H1 (cell line): Measurements from ENCODE around the gene TCEAL6. TPM values are rescaled to one million over a fixed set of nuclear protein-coding genes. Genes with fewer than 3 reads are reported as not detected.

Experiments
- CTCF ChIA-PET: fragments of 300-600 bp; sonication (Branson Sonifier 250); formaldehyde crosslinking; loops from one replicate; lab custom pipeline; 2021; ENCODE audit not compliant: partially characterized antibody; lab: Charles Lee
- POLR2A ChIA-PET: fragments of 300-600 bp; sonication (Branson Sonifier 250); formaldehyde crosslinking; loops from one replicate; lab custom pipeline; 2021; ENCODE audit warnings: inconsistent platforms; ENCODE audit not compliant: partially characterized antibody; lab: Charles Lee
- DNase-seq, 2 experiments: peaks; one replicate each; pipeline versions ENCODE4 v3.0.0 to v3.0.0-alpha.2; 2010 to 2022; ENCODE audit warnings: low spot score in 2 of 2, low read depth in 1 of 2, mixed read lengths in 1 of 2
- FAIRE-seq: peaks from 2 replicates; lab custom pipeline; 2011; peaks lifted over from hg19 to GRCh38; lab: Jason Lieb, UNC
- H2AFZ ChIP-seq: 2 replicates; pipeline ENCODE4 v1.8.1; 2012; ENCODE audit warnings: low read length, inconsistent platforms
- H2AK5ac ChIP-seq: 2 replicates; pipeline ENCODE4 v1.6.1; 2013; ENCODE audit warnings: low read depth, low read length
- H2BK120ac ChIP-seq: replicated peaks from 2 replicates; pipeline ENCODE3; 2013; ENCODE audit warnings: low read depth, low read length, inconsistent platforms
- H2BK12ac ChIP-seq: 2 replicates; pipeline ENCODE4 v1.6.1; 2013; ENCODE audit warnings: low read depth, low read length
- H2BK15ac ChIP-seq: 2 replicates; pipeline ENCODE4 v1.6.1; 2013; ENCODE audit warnings: low read length
- H2BK20ac ChIP-seq: 2 replicates; pipeline ENCODE4 v1.6.1; 2013; ENCODE audit warnings: low read length
- H2BK5ac ChIP-seq: 2 replicates; pipeline ENCODE4 v1.6.1; 2013; ENCODE audit warnings: low read depth, low read length
- H3K14ac ChIP-seq: 2 replicates; pipeline ENCODE4 v1.6.1; 2013; ENCODE audit warnings: inconsistent platforms; ENCODE audit not compliant: insufficient read length
- H3K18ac ChIP-seq: 2 replicates; pipeline ENCODE4 v1.6.1; 2013; ENCODE audit warnings: low read length; ENCODE audit errors: extremely low read depth
- H3K23ac ChIP-seq: 2 replicates; pipeline ENCODE4 v1.6.1; 2013; ENCODE audit warnings: inconsistent platforms; ENCODE audit not compliant: insufficient read length
- H3K23me2 ChIP-seq: 2 replicates; pipeline ENCODE4 v1.6.1; 2013; ENCODE audit warnings: low read depth, low read length
- H3K27ac ChIP-seq: 2 replicates; pipeline ENCODE4 v1.6.1; 2011; ENCODE audit warnings: low read depth, low read length, inconsistent platforms
- H3K27me3 ChIP-seq, 4 experiments: replicated peaks in 1 of 4; 1 replicate in 1 of 4; 2 replicates in 3 of 4; pipeline versions ENCODE4 v1.6.1 to v1.8.1; 2011 to 2013; ENCODE audit warnings: low read length in 3 of 4, mild to moderate bottlenecking in 3 of 4, inconsistent platforms in 2 of 4, mixed read lengths in 2 of 4, moderate library complexity in 1 of 4; ENCODE audit not compliant: control insufficient read depth in 3 of 4, insufficient read depth in 3 of 4; ENCODE audit errors: extremely low read depth in 1 of 4
- H3K36me3 ChIP-seq, 4 experiments: 2 replicates each; pipeline versions ENCODE4 v1.6.1 to v1.8.1; 2011 to 2013; ENCODE audit warnings: mild to moderate bottlenecking in 4 of 4, low read length in 3 of 4, moderate library complexity in 2 of 4, control low read depth in 1 of 4, inconsistent platforms in 1 of 4; ENCODE audit not compliant: insufficient read depth in 4 of 4, control insufficient read depth in 2 of 4
- H3K4ac ChIP-seq: replicated peaks from 2 replicates; pipeline ENCODE3; 2013; ENCODE audit warnings: low read length, low read depth, mixed read lengths, inconsistent platforms; ENCODE audit not compliant: insufficient read length
- H3K4me1 ChIP-seq, 4 experiments: replicated peaks in 1 of 4; 1 replicate in 1 of 4; 2 replicates in 3 of 4; pipeline versions ENCODE4 v1.6.1 to v1.8.1; 2011 to 2013; ENCODE audit warnings: low read length in 3 of 4, inconsistent platforms in 2 of 4, mixed read lengths in 1 of 4; ENCODE audit not compliant: insufficient read depth in 4 of 4, control insufficient read depth in 3 of 4
- H3K4me2 ChIP-seq, 2 experiments: 2 replicates each; pipeline versions ENCODE4 v1.6.1 to v1.8.1; 2011 to 2013; ENCODE audit warnings: low read depth in 2 of 2, low read length in 2 of 2, control low read depth in 1 of 2, inconsistent platforms in 1 of 2, mild to moderate bottlenecking in 1 of 2; ENCODE audit not compliant: insufficient read depth in 1 of 2
- H3K4me3 ChIP-seq, 4 experiments: fragments of 200-600, 300-600 bp in 1 of 4; sonication (generic), shearing (Covaris generic), sonication (Bioruptor Twin) in 1 of 4; 2 replicates each; pipeline versions ENCODE4 v1.5.1 to v1.8.1; 2011 to 2016; ENCODE audit warnings: low read length in 4 of 4, low read depth in 3 of 4, control low read depth in 2 of 4, inconsistent platforms in 2 of 4, mild to moderate bottlenecking in 2 of 4, mixed read lengths in 1 of 4, moderate library complexity in 1 of 4; ENCODE audit not compliant: insufficient read depth in 2 of 4; ENCODE audit errors: extremely low read depth in 1 of 4
- H3K56ac ChIP-seq: replicated peaks from 2 replicates; pipeline ENCODE3; 2013; ENCODE audit warnings: low read depth, mild to moderate bottlenecking, mixed read lengths, low read length, inconsistent platforms; ENCODE audit not compliant: insufficient read length
- H3K79me1 ChIP-seq: 2 replicates; pipeline ENCODE4 v1.6.1; 2013; ENCODE audit warnings: low read depth, low read length, control low read depth
- H3K79me2 ChIP-seq, 2 experiments: 2 replicates each; pipeline versions ENCODE4 v1.6.1 to v1.8.1; 2012 to 2013; ENCODE audit warnings: low read length in 2 of 2, mild to moderate bottlenecking in 2 of 2, inconsistent platforms in 1 of 2; ENCODE audit not compliant: insufficient read depth in 2 of 2, control insufficient read depth in 1 of 2
- H3K9ac ChIP-seq, 4 experiments: replicated peaks in 1 of 4; 1 replicate in 1 of 4; 2 replicates in 3 of 4; pipeline versions ENCODE4 v1.6.1 to v1.8.1; 2011 to 2013; ENCODE audit warnings: low read depth in 3 of 4, low read length in 3 of 4, control low read depth in 2 of 4, mild to moderate bottlenecking in 2 of 4, moderate library complexity in 2 of 4, inconsistent platforms in 1 of 4; ENCODE audit errors: extremely low read depth in 1 of 4
- H3K9me3 ChIP-seq, 2 experiments: 2 replicates each; pipeline versions ENCODE4 v1.6.1 to v1.8.1; 2012 to 2013; ENCODE audit warnings: mild to moderate bottlenecking in 2 of 2, moderate library complexity in 2 of 2, control low read depth in 1 of 2, inconsistent platforms in 1 of 2, low read depth in 1 of 2, low read length in 1 of 2, mixed read lengths in 1 of 2; ENCODE audit not compliant: insufficient read depth in 2 of 2
- H4K20me1 ChIP-seq, 2 experiments: replicated peaks in 1 of 2; 2 replicates each; pipeline versions ENCODE3 to v1.8.1; 2011 to 2013; ENCODE audit warnings: inconsistent platforms in 2 of 2, low read length in 2 of 2, mild to moderate bottlenecking in 1 of 2; ENCODE audit not compliant: insufficient read depth in 2 of 2, control insufficient read depth in 1 of 2
- H4K5ac ChIP-seq: 2 replicates; pipeline ENCODE4 v1.6.1; 2013; ENCODE audit warnings: low read length, low read depth, mixed read lengths, inconsistent platforms; ENCODE audit not compliant: insufficient read length
- H4K8ac ChIP-seq: 2 replicates; pipeline ENCODE4 v1.8.0; 2013; ENCODE audit warnings: mild to moderate bottlenecking, moderate library complexity, low read length, inconsistent platforms; ENCODE audit not compliant: insufficient read depth; ENCODE audit errors: extremely low read depth
- H4K91ac ChIP-seq: replicated peaks from 2 replicates; pipeline ENCODE3; 2013; ENCODE audit warnings: low read length, mixed read lengths, inconsistent platforms; ENCODE audit not compliant: insufficient read length
- CHD1 ChIP-seq: IDR thresholded peaks from 2 replicates; pipeline ENCODE4 v1.6.1; 2012; ENCODE audit warnings: low read depth, low read length, improper control_type of control experiment
- FOSL1 ChIP-seq: IDR thresholded peaks from 2 replicates; pipeline ENCODE4 v1.6.1; 2011; ENCODE audit warnings: mild to moderate bottlenecking, low read depth, low read length, moderate library complexity; ENCODE audit not compliant: insufficient read depth
- JUND ChIP-seq: IDR thresholded peaks from 2 replicates; pipeline ENCODE4 v1.6.1; 2011; ENCODE audit warnings: mild to moderate bottlenecking, improper control_type of control experiment, low read length
- KDM1A ChIP-seq: fragments of 200-600, 300-600 bp; sonication (generic); IDR thresholded peaks from 2 replicates; pipeline ENCODE4 v1.7.1; 2016; ENCODE audit warnings: mild to moderate bottlenecking, low read length, borderline replicate concordance
- POU5F1 ChIP-seq: IDR thresholded peaks from 2 replicates; pipeline ENCODE4 v1.6.1; 2011; ENCODE audit warnings: low read depth, mild to moderate bottlenecking, low read length, moderate library complexity
- RNF2 ChIP-seq: fragments of 200-900, 300-1000 bp; sonication (generic); IDR thresholded peaks from 2 replicates; pipeline ENCODE4 v1.7.1; 2016; ENCODE audit warnings: borderline replicate concordance, low read depth, mild to moderate bottlenecking, antibody characterized with exemption, low read length; ENCODE audit not compliant: poor library complexity, severe bottlenecking; ENCODE audit errors: missing control alignments
- SIRT6 ChIP-seq: IDR thresholded peaks from one replicate; pipeline ENCODE4 v1.7.1; 2012; ENCODE audit warnings: low read length, inconsistent platforms
- SP1 ChIP-seq: IDR thresholded peaks from 2 replicates; pipeline ENCODE4 v1.6.1; 2011; ENCODE audit warnings: low read depth, low read length
- SUZ12 ChIP-seq: fragments of 200-600 bp; sonication (generic); IDR thresholded peaks from 2 replicates; pipeline ENCODE4 v1.6.1; 2012; ENCODE audit warnings: mild to moderate bottlenecking, inconsistent platforms, low read length, moderate library complexity, mixed read lengths
- TAF1 ChIP-seq: IDR thresholded peaks from 2 replicates; pipeline ENCODE4 v1.6.1; 2011; ENCODE audit warnings: mild to moderate bottlenecking, low read depth, low read length
- YY1 ChIP-seq: IDR thresholded peaks from 2 replicates; pipeline ENCODE4 v1.6.1; 2011; ENCODE audit warnings: low read depth, mild to moderate bottlenecking, low read length
- ZNF274 ChIP-seq: IDR thresholded peaks from 2 replicates; pipeline ENCODE4 v1.7.0; 2012; ENCODE audit warnings: low read length, borderline replicate concordance; ENCODE audit errors: extremely low read depth
- WGBS, 2 experiments: shearing (Covaris generic) in 1 of 2; methylation state at CpG; one replicate each; pipeline versions ENCODE4 v1.1.6 to v1.1.7; 2013 to 2015; ENCODE audit warnings: low lambda C conversion rate in 2 of 2, mixed read lengths in 2 of 2, inconsistent platforms in 1 of 2, low coverage in 1 of 2, missing lambda C conversion rate in 1 of 2; ENCODE audit not compliant: insufficient replicate concordance in 2 of 2, insufficient coverage in 1 of 2, insufficient read length in 1 of 2; ENCODE audit errors: extremely low coverage in 1 of 2, missing lambda C conversion rate in 1 of 2; 5-methylcytosine and 5-hydroxymethylcytosine counted together
- polyA plus RNA-seq, 7 experiments: library from polyadenylated mRNA; depleted of rRNA in 3 of 7; stranded (reverse) in 5 of 7; unstranded in 2 of 7; fragments of >200 nt in 5 of 7; fragments of 200-250 nt in 2 of 7; gene quantifications; 1 replicate in 5 of 7; 2 replicates in 1 of 7; 4 replicates in 1 of 7; pipeline versions ENCODE4 v1.2.1 to v1.2.3, GENCODE V29; 2011 to 2013; ENCODE audit warnings: missing spikeins in 2 of 7, mixed read lengths in 2 of 7
- total RNA-seq: library from RNA; stranded (reverse); fragmentation: NEBNext Ultra II Directional; extraction: Animal tissue kit (Norgen Biotek cat#: 25700); gene quantifications from 2 replicates; pipeline ENCODE4 v1.2.1, GENCODE V29; 2021
- TF ChIP-seq, protein P1 (sequence below): IDR thresholded peaks from 2 replicates; pipeline ENCODE4 v1.6.1; 2011; ENCODE audit warnings: low read length, improper control_type of control experiment
- TF ChIP-seq, protein P2 (sequence below): IDR thresholded peaks from 2 replicates; pipeline ENCODE4 v1.6.1; 2012; ENCODE audit warnings: inconsistent platforms

The TCEAL6 gene
- total and polyA plus RNA-seq, 2 of the 8 experiments (the other 6 are each of a cell fraction or from before 2014, with no cell fraction given): not detected

DNA sequence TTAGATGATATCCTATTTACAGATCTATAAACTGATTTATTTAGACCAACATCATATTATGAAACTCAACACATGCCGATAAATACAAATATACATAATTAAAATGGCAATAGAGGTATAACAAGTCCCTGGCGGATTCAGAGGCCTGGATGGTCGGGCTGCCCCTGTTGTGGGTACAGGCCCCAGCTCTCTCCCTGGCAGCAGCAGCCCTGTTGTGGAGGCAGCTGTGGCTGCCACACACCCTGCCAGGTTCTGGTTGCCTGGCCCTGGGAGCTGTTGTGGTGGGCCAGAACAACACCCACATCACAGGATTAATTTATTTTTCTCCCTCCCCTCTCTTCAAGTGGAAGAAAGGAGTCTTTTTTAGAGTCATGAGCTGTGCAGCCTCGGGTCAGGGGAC lies 28.9 kb downstream of the TCEAL6 start:
- Histone ChIP-seq H2BK15ac (no peak overlapping the region), H3K79me2 (no peaks in the 10 kb centered on the region), H3K14ac (no peak overlapping the region), H3K4me3 (no peak overlapping the region), H3K4ac (no peak overlapping the region), H2AK5ac (no peak overlapping the region), H4K20me1 (no peaks in the 10 kb centered on the region), H4K91ac (no peak overlapping the region)
- TF ChIP-seq ZNF274: no peak
- no peak for TF ChIP-seq FOSL1
- TF ChIP-seq, protein P1, sequence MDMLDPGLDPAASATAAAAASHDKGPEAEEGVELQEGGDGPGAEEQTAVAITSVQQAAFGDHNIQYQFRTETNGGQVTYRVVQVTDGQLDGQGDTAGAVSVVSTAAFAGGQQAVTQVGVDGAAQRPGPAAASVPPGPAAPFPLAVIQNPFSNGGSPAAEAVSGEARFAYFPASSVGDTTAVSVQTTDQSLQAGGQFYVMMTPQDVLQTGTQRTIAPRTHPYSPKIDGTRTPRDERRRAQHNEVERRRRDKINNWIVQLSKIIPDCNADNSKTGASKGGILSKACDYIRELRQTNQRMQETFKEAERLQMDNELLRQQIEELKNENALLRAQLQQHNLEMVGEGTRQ: no peak
- TF ChIP-seq, protein P2, sequence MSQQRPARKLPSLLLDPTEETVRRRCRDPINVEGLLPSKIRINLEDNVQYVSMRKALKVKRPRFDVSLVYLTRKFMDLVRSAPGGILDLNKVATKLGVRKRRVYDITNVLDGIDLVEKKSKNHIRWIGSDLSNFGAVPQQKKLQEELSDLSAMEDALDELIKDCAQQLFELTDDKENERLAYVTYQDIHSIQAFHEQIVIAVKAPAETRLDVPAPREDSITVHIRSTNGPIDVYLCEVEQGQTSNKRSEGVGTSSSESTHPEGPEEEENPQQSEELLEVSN: no peak
- TF ChIP-seq TAF1: no peak
- no peak for TF ChIP-seq JUND
- no peak for TF ChIP-seq SP1
- TF ChIP-seq YY1: no peak
- no peak for TF ChIP-seq RNF2
- TF ChIP-seq SIRT6: no peak
- no peak for TF ChIP-seq CHD1
- TF ChIP-seq POU5F1: no peak
- no peak for TF ChIP-seq SUZ12
- no peak for TF ChIP-seq KDM1A
- TF ChIP-seq, all 59 proteins: peak for 0
- DNase-seq (no peak), FAIRE-seq (no peak)
- WGBS, 2 experiments: 83% methylated on average over 3 of the region's 4 CpGs; no CpG with 5 or more reads in 1 of the 2 experiments
- H3K4me2 ChIP-seq: no peak overlapping the region
- no peaks in the 10 kb centered on the region for H3K36me3 ChIP-seq
- H3K56ac ChIP-seq: no peak overlapping the region
- no peaks in the 10 kb centered on the region for H3K4me1 ChIP-seq
- no peak overlapping the region for H2AFZ ChIP-seq
- H2BK5ac ChIP-seq: no peak overlapping the region
- H2BK12ac ChIP-seq: no peak overlapping the region
- no peak overlapping the region for H3K18ac ChIP-seq
- H3K23me2 ChIP-seq: no peaks in the 10 kb centered on the region
- no peak overlapping the region for H4K5ac ChIP-seq
- H3K9me3 ChIP-seq: peaks cover 5 to 27% of the 10 kb centered on the region in 2 experiments; a peak in 3 of 4 replicates
- CTCF ChIA-PET: no interaction called here
- H3K27me3 ChIP-seq: no peaks in the 10 kb centered on the region
- H2BK20ac ChIP-seq: no peak overlapping the region
- H2BK120ac ChIP-seq: no peak overlapping the region
- no peak overlapping the region for H3K27ac ChIP-seq
- no peak overlapping the region for H3K9ac ChIP-seq
- POLR2A ChIA-PET: no interaction called here
- no peaks in the 10 kb centered on the region for H3K79me1 ChIP-seq
- H4K8ac ChIP-seq: no peak overlapping the region
- H3K23ac ChIP-seq: no peak overlapping the region
